PC-3 (cell line): Measurements from ENCODE around the gene TRAFD1. TPM values are rescaled to one million over a fixed set of nuclear protein-coding genes. Genes with fewer than 3 reads are reported as not detected.

Experiments
- ATAC-seq: fragments of 200-7000 bp; cut with Tn5 transposase; 2 replicates; pipeline ENCODE4 v1.9.1; 2020; ENCODE audit warnings: mild to moderate bottlenecking, moderate library complexity
- BruUV-seq: library from RNA; stranded (reverse); fragments of 400-500 nt; replicated peaks from 2 replicates; lab custom pipeline; 2021; lab: Mats Ljungman, UMichigan
- CTCF ChIA-PET: fragments of 300-600 bp; sonication (Branson Sonifier 250); formaldehyde crosslinking; loops from one replicate; lab custom pipeline; 2022; ENCODE audit warnings: antibody characterized with exemption; lab: Charles Lee
- POLR2A ChIA-PET: fragments of 300-600 bp; sonication (Branson Sonifier 250); formaldehyde crosslinking; loops from one replicate; lab custom pipeline; 2022; ENCODE audit warnings: antibody characterized with exemption; ENCODE audit not compliant: unreplicated experiment; lab: Charles Lee
- DNase-seq: peaks from one replicate; pipeline ENCODE4 v3.0.0-alpha.2; 2015
- H2AFZ ChIP-seq: fragments of 300-600 bp; sonication (generic); 2 replicates; pipeline ENCODE4 v1.6.0; 2016; ENCODE audit warnings: antibody characterized with exemption, low read length
- H3F3A ChIP-seq: fragments of 300-600 bp; sonication (generic); one replicate; pipeline ENCODE4 v1.6.0; 2017; ENCODE audit warnings: antibody characterized with exemption, low read length, control low read depth, mild to moderate bottlenecking; ENCODE audit not compliant: unreplicated experiment
- H3K27ac ChIP-seq: fragments of 300-600 bp; sonication (generic); 2 replicates; pipeline ENCODE4 v1.5.1; 2016; ENCODE audit warnings: mild to moderate bottlenecking, low read length
- H3K27me3 ChIP-seq: fragments of 300-600 bp; sonication (generic); 2 replicates; pipeline ENCODE4 v1.6.1; 2016; ENCODE audit warnings: low read length, mixed read lengths
- H3K36me3 ChIP-seq: fragments of 300-600 bp; sonication (generic); 2 replicates; pipeline ENCODE4 v1.6.1; 2016; ENCODE audit warnings: low read depth, mixed run types, low read length, mixed read lengths
- H3K4me1 ChIP-seq: fragments of 300-600 bp; sonication (generic); 2 replicates; pipeline ENCODE4 v1.5.1; 2016; ENCODE audit warnings: low read length; ENCODE audit not compliant: insufficient read depth
- H3K4me2 ChIP-seq: fragments of 300-600 bp; sonication (generic); 2 replicates; pipeline ENCODE4 v1.6.0; 2016; ENCODE audit warnings: low read length
- H3K4me3 ChIP-seq: fragments of 300-600 bp; sonication (generic); 2 replicates; pipeline ENCODE4 v1.5.1; 2016; ENCODE audit warnings: mild to moderate bottlenecking, low read length, mixed read lengths
- H3K79me2 ChIP-seq: fragments of 300-600 bp; sonication (generic); 2 replicates; pipeline ENCODE4 v1.6.1; 2017; ENCODE audit warnings: low read length, mixed read lengths
- H3K9ac ChIP-seq: fragments of 300-600 bp; sonication (generic); 2 replicates; pipeline ENCODE4 v1.6.0; 2016; ENCODE audit warnings: mild to moderate bottlenecking, low read length
- H3K9me2 ChIP-seq: fragments of 300-600 bp; sonication (generic); replicated peaks from 2 replicates; pipeline ENCODE4 v1.6.1; 2016; ENCODE audit warnings: mixed run types, low read length, mixed read lengths
- H3K9me3 ChIP-seq: fragments of 300-600 bp; sonication (generic); 2 replicates; pipeline ENCODE4 v1.6.1; 2016; ENCODE audit warnings: low read length, mixed read lengths
- H4K20me1 ChIP-seq: fragments of 300-600 bp; sonication (generic); 2 replicates; pipeline ENCODE4 v1.6.1; 2016; ENCODE audit warnings: low read length, mixed read lengths
- CTCF ChIP-seq: fragments of 300-600 bp; sonication (generic); conservative IDR thresholded peaks from 2 replicates; pipeline ENCODE4 v1.5.1; 2017; ENCODE audit warnings: antibody characterized with exemption, low read depth, mild to moderate bottlenecking, low read length
- EZH2 ChIP-seq: fragments of 300-600 bp; sonication (generic); IDR thresholded peaks from one replicate; pipeline ENCODE4 v1.6.1; 2017; ENCODE audit warnings: antibody characterized with exemption, mild to moderate bottlenecking, low read length; ENCODE audit not compliant: unreplicated experiment
- EZH2phosphoT487 ChIP-seq: fragments of 300-600 bp; sonication (generic); IDR thresholded peaks from 2 replicates; pipeline ENCODE4 v1.6.1; 2018; ENCODE audit warnings: mild to moderate bottlenecking, antibody characterized with exemption, low read length, borderline replicate concordance
- intact Hi-C: fragments of 100-400 bp; cut with micrococcal nuclease; formaldehyde crosslinking; loops from 2 replicates; pipeline ENCODE4 v1.9.0; 2023
- total RNA-seq: library from RNA; depleted of rRNA; stranded (reverse); fragments of >200 nt; gene quantifications from 2 replicates; pipeline ENCODE4 v1.2.3, GENCODE V29; 2014

TRAFD1 gene
- total RNA-seq, 1 experiment from 2014 or later: 34.1 TPM

DNA sequence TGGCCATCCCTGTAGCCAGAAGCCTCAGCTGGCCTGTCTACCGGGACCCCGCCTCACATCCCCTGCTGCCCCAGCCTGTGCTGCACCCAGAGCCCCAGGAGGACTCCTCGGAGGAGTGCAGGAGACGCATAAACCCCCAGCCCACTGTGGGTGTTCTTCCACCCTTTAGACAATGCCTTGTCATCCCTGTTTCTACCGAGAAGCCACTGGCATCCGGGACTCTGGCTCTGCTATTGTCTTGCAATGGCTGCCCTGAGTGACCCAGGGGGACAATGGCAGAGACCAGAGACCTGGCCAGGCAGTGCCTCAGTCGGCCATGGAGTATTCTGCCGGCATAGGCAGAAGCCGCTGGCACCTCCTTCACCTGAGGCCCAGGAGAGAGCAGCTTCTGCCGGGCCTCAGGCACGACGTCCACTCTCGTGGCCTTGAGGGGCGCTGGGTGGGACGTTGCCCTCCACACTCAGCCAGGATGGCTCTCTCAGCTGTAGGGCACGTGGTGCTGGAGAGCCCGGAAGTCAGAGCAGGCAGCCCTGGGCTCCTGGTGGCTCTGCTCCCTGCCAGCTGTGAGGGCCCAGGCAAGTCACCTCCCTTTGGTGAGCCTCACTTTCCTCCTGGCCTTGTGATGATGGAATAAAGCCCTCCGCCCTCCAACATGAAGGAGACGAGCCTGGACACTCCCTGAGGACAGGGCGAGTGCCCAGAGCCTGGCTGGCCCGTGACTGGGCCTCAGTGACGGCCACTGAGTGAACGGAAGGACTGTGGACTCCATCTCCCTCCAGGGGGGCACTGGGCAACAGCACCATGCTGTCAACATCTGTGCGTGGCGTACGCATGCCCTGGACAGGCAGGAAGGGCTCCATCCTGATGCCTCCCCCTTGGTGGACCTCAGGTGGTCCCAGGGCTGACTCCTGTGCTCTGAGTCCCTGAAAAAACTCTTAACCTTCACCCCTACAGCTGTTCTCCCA lies 41.0 kb downstream of the TRAFD1 start:
- Histone ChIP-seq H3K27me3 (no peaks in the 10 kb centered on the region), H3K9me2 (no peaks in the 10 kb centered on the region), H3K79me2 (no peaks in the 10 kb centered on the region), H4K20me1 (no peaks in the 10 kb centered on the region), H3K36me3 (no peaks in the 10 kb centered on the region), H3K4me1 (no peaks in the 10 kb centered on the region), H3K4me2 (no peak overlapping the region), H3F3A (no peaks in the 10 kb centered on the region), H3K9me3 (no peaks in the 10 kb centered on the region), H3K27ac (no peak overlapping the region), H2AFZ (no peak overlapping the region), H3K4me3 (no peak overlapping the region), H3K9ac (no peak overlapping the region)
- DNase-seq (no peak), ATAC-seq (no peak)
- intact Hi-C loops: no loop called here
- ChIA-PET CTCF (no interaction called here), POLR2A (no interaction called here)
- TF ChIP-seq EZH2 (no peak), EZH2phosphoT487 (no peak), CTCF (no peak)
- BruUV-seq: no TSS peak

DNA sequence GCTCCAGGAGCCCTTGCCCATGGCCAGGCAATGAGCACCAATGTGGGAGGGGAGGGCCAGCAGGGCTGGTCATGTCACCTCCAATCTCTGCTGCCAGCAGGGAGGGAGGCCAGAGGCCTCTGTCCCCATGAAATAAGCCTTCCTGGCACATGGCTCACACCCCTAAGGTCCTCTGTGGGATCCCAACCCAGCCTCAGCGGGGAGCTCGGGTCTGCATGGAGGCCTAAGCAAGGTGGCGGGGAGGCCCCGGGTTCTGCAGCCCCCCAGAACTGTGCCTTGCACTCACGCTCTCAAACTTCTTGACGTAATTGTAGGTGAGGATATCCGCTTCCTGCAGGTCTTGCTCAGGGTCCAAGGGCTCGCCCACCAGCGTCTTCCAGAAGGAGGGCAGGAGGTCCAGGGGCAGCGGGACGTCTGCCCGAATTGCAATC lies 41.7 kb downstream of the TRAFD1 start:
- no TSS peak for BruUV-seq
- Histone ChIP-seq H3K4me3 (no peak overlapping the region), H3K79me2 (no peaks in the 10 kb centered on the region), H3K27me3 (no peaks in the 10 kb centered on the region), H4K20me1 (no peaks in the 10 kb centered on the region), H3K4me1 (no peaks in the 10 kb centered on the region), H3K27ac (no peak overlapping the region), H3F3A (no peaks in the 10 kb centered on the region), H3K4me2 (no peak overlapping the region), H3K9me3 (no peaks in the 10 kb centered on the region), H3K36me3 (no peaks in the 10 kb centered on the region), H3K9ac (no peak overlapping the region), H3K9me2 (no peaks in the 10 kb centered on the region), H2AFZ (no peak overlapping the region)
- TF ChIP-seq CTCF (no peak), EZH2phosphoT487 (no peak), EZH2 (no peak)
- DNase-seq (no peak), ATAC-seq (no peak)
- POLR2A ChIA-PET: interaction anchor here (0.5 kb wide), 1 partner anchor 45 kb away, joined by 13 read pairs; no protein-coding TSS in a partner anchor
- CTCF ChIA-PET: no interaction called here
- intact Hi-C loops: no loop called here
